VCaP (cell line): ENCODE results near the gene FABP3.

Experiments used
- H3K27ac ChIP-seq: fragments of 450-650 bp; 2 replicates; pipeline ENCODE4 v1.5.1; 2017
- TF ChIP-seq, protein P1 (sequence below): fragments of 450-650 bp; conservative IDR thresholded peaks from 2 replicates; pipeline ENCODE4 v1.5.1; 2017; ENCODE audit warnings: mild to moderate bottlenecking, moderate library complexity

FABP3 gene

GRCh38 chr1:31354283-31354682 lies 18.6 kb downstream of the FABP3 start:
- H3K27ac ChIP-seq = peak overlapping the region; percentile 42; the same call in 1 of the 2 replicates
- TF ChIP-seq, protein P1, sequence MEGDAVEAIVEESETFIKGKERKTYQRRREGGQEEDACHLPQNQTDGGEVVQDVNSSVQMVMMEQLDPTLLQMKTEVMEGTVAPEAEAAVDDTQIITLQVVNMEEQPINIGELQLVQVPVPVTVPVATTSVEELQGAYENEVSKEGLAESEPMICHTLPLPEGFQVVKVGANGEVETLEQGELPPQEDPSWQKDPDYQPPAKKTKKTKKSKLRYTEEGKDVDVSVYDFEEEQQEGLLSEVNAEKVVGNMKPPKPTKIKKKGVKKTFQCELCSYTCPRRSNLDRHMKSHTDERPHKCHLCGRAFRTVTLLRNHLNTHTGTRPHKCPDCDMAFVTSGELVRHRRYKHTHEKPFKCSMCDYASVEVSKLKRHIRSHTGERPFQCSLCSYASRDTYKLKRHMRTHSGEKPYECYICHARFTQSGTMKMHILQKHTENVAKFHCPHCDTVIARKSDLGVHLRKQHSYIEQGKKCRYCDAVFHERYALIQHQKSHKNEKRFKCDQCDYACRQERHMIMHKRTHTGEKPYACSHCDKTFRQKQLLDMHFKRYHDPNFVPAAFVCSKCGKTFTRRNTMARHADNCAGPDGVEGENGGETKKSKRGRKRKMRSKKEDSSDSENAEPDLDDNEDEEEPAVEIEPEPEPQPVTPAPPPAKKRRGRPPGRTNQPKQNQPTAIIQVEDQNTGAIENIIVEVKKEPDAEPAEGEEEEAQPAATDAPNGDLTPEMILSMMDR = no peak

DNA sequence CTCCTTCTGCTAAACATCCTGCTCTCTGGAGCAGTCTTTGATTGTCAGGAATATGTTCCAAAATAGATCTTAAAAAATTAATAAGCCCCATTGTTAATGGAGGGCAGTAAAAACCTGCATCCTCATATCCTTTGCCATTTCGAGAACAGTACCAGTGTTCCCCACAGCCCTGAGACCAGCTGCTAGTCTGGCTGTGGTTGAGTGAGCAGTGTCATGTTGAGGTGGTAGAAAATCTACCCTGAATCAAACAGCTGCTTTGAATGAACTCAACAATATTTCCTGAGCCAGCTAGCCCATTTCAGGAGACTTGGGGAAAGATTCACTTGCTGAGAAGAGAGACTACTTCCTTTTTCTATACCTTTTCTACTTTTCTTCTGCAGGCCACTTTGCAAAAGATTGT lies 24.4 kb downstream of the FABP3 start:
- TF ChIP-seq, protein P1 = no peak
- H3K27ac ChIP-seq = no peak overlapping the region

DNA sequence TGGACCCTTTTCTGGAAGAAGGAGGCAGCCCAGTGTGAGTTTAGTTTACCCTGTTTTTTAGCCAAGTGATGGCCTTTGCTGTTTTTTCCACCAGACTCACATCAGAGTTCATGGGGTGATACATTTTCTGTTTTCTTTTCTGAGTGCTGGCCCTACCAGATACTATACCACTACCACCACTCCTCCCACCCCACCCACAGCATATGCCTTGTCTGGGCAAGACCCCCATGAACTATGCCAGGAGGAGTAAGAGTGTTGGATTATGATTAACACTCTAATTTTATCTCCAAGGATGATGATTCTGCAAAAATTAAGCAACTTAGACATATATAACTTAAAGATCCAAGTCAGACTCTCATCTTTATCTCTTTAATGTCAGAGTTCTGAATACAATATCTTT lies 26.1 kb downstream of the FABP3 start:
- TF ChIP-seq, protein P1 = no peak
- no peak overlapping the region for H3K27ac ChIP-seq

GRCh38 chr1:31345635-31346034 lies 27.2 kb downstream of the FABP3 start:
- no peak overlapping the region for H3K27ac ChIP-seq
- TF ChIP-seq, protein P1 = no peak

DNA sequence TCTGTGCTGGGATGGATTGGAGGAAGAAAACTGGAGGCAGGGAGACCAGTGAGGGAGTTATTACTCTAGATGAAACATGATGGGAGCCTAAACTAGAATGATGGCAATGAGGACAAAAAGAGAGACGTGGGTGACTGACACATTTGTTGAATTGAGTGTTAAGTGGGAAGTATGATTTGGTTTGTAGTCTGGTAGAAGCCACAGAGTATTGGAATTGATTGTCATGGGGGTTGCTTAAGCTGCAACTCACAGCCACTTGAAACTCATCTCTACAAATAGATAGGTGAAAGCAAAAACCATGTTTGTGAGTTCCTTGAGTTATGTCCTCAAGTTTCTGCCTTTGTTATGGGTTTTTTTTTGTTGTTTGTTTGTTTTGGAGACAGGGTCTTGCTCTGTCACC lies 28.4 kb downstream of the FABP3 start:
- TF ChIP-seq, protein P1 = no peak
- H3K27ac ChIP-seq = no peak overlapping the region

DNA sequence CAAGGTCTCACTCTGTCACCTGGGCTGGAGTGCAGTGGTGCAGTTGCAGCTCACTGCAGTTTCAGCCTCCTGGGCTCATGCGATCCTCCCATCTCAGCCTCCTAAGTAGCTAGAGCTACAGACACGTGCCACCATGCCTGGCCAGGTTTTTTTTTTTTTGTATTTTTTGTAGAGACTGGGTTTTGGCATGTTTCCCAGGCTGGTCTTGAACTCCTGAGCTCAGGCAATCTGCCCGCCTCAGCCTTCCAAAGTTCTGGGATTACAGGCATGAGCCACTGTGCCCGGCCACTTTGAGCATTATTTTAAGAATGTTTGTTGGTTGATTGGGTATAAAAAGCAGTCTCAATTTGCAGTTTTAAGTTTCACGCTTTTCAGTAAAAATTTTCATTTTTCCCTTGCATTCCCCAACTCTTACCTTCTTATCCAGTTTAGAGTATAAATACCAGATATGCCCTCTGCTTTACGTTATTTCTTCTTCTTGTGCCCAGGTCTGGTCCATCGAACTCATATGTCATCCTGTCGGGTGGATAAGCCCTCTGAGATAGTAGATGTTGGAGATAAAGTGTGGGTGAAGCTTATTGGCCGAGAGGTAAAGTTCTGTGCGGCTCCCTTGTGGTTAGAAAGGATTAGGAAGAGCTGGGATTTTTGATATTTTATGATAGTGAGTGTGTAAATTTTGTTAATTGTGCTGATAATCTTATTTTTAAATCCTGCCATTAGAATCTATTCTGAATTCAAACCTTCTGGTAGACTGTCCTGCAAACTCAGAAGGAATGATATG lies 36.0 kb downstream of the FABP3 start:
- TF ChIP-seq, protein P1 = no peak
- no peak overlapping the region for H3K27ac ChIP-seq

DNA sequence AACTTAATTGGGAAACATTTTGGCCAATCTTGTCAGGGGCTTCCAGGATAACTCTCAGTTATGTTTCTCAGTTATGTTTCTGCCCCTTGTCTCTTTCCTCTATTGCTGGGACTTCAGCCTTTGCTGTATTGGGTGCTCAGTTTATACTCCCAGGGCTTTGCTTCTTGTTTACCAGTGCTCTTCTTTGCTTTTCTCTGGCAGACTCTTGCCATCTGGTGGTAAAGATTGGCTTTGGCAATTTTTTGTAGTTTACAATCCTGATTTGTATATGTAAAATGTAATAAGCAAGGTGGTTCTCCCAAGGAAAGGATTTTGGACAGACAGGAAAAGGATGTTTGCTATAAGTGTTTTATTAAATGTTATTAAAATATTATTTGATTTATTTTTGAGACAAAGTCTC lies 37.9 kb downstream of the FABP3 start:
- H3K27ac ChIP-seq = no peak overlapping the region
- TF ChIP-seq, protein P1 = peak; percentile 85
